IPS DF 4.7 (cell line): ENCODE measurements around the gene BLOC1S5.
"Not testable (repeated sequence)": the region's sequence is repeated elsewhere in the genome, so short reads cannot be mapped to it uniquely, and the experiment has no call there.

Source experiments
- DNase-seq: peaks from one replicate; pipeline ENCODE4 v3.0.0-alpha.2; 2013; ENCODE audit warnings: low spot score; ENCODE audit errors: extremely low read depth

The BLOC1S5 gene

GRCh38 chr6:7993952-7994351 lies 70.2 kb downstream of the BLOC1S5 start:
- no peak for DNase-seq

GRCh38 chr6:7993399-7993798 lies 70.8 kb downstream of the BLOC1S5 start:
- no peak for DNase-seq

GRCh38 chr6:7992002-7992815 lies 72.0 kb downstream of the BLOC1S5 start:
- DNase-seq: no peak

GRCh38 chr6:7991536-7991935 lies 72.7 kb downstream of the BLOC1S5 start:
- DNase-seq: no peak

- DNase-seq: no peak
Observed at GRCh38 chr6:7986219-7986618, 78.0 kb downstream of the BLOC1S5 start.

- not testable (repeated sequence) for DNase-seq
Observed at GRCh38 chr6:7983967-7984366, 80.2 kb downstream of the BLOC1S5 start.

- no peak for DNase-seq
Observed at GRCh38 chr6:7979831-7980230, 84.4 kb downstream of the BLOC1S5 start.

- DNase-seq: no peak
Observed at GRCh38 chr6:7978736-7979135, 85.5 kb downstream of the BLOC1S5 start.

GRCh38 chr6:7976485-7977056 lies 87.6 kb downstream of the BLOC1S5 start:
- no peak for DNase-seq

- no peak for DNase-seq
Observed at GRCh38 chr6:7975764-7976146, 88.4 kb downstream of the BLOC1S5 start.

GRCh38 chr6:7974938-7975763 lies 89.0 kb downstream of the BLOC1S5 start:
- DNase-seq: no peak

- DNase-seq: no peak
Observed at GRCh38 chr6:7974565-7974937, 89.6 kb downstream of the BLOC1S5 start.

GRCh38 chr6:7973584-7973983 lies 90.6 kb downstream of the BLOC1S5 start:
- DNase-seq: no peak

GRCh38 chr6:7971499-7971898 lies 92.7 kb downstream of the BLOC1S5 start:
- DNase-seq: no peak

GRCh38 chr6:7970616-7971015 lies 93.6 kb downstream of the BLOC1S5 start:
- no peak for DNase-seq
